CD14-positive monocyte (primary cell): ENCODE data around the gene OSBPL1A. TPM values are rescaled to one million over a fixed set of nuclear protein-coding genes. Genes with fewer than 3 reads are reported as not detected.

ENCODE experiments used
- DNase-seq, 3 donors: peaks; one replicate each; pipeline ENCODE4 v3.0.0-alpha.2; 2011 to 2022
- H2AFZ ChIP-seq: 2 replicates; pipeline ENCODE4 v1.6.0; 2012; ENCODE audit warnings: mild to moderate bottlenecking, low read depth, low read length, inconsistent platforms; ENCODE audit not compliant: insufficient read depth, poor library complexity, severe bottlenecking
- H3K27ac ChIP-seq, 2 donors: 1 replicate in 1 of 2; 2 replicates in 1 of 2; pipeline ENCODE4 v1.5.1; 2012 to 2013; ENCODE audit warnings: low read length in 2 of 2, control low read depth in 1 of 2, inconsistent platforms in 1 of 2, low read depth in 1 of 2, mild to moderate bottlenecking in 1 of 2
- H3K27me3 ChIP-seq, 2 donors: one replicate each; pipeline versions ENCODE4 v1.6.0 to v1.6.1; 2011 to 2013; ENCODE audit warnings: low read length in 2 of 2; ENCODE audit not compliant: control insufficient read depth in 2 of 2, insufficient read depth in 2 of 2
- H3K36me3 ChIP-seq, 2 donors: replicated peaks in 1 of 2; 1 replicate in 1 of 2; 2 replicates in 1 of 2; pipeline versions ENCODE4 v1.5.1 to v1.6.1; 2012 to 2013; ENCODE audit warnings: low read length in 2 of 2, control low read depth in 1 of 2, inconsistent platforms in 1 of 2, mild to moderate bottlenecking in 1 of 2; ENCODE audit not compliant: insufficient read depth in 2 of 2, control insufficient read depth in 1 of 2
- H3K4me1 ChIP-seq, 2 donors: 1 replicate in 1 of 2; 2 replicates in 1 of 2; pipeline versions ENCODE4 v1.5.1 to v1.6.1; 2012 to 2013; ENCODE audit warnings: low read length in 2 of 2, control low read depth in 1 of 2, inconsistent platforms in 1 of 2, mild to moderate bottlenecking in 1 of 2, moderate library complexity in 1 of 2; ENCODE audit not compliant: insufficient read depth in 2 of 2, control insufficient read depth in 1 of 2
- H3K4me2 ChIP-seq: replicated peaks from 2 replicates; pipeline ENCODE3; 2012; ENCODE audit warnings: low read length, moderate library complexity, mild to moderate bottlenecking; ENCODE audit not compliant: poor library complexity, severe bottlenecking; ENCODE audit errors: extremely low read depth
- H3K4me3 ChIP-seq, 3 experiments: fragments of 200-600 bp in 1 of 3; sonication (generic) in 1 of 3; replicated peaks in 1 of 3; 1 replicate in 2 of 3; 2 replicates in 1 of 3; pipeline ENCODE4 v1.5.1; 2011 to 2013; ENCODE audit warnings: low read length in 3 of 3, mild to moderate bottlenecking in 3 of 3, control low read depth in 2 of 3, low read depth in 2 of 3, inconsistent platforms in 1 of 3, moderate library complexity in 1 of 3
- H3K79me2 ChIP-seq: 2 replicates; pipeline ENCODE4 v1.6.0; 2012; ENCODE audit warnings: mild to moderate bottlenecking, control low read depth, inconsistent platforms, low read length, moderate library complexity; ENCODE audit not compliant: insufficient read depth
- H3K9ac ChIP-seq: 2 replicates; pipeline ENCODE4 v1.6.0; 2017; ENCODE audit warnings: low read length, mild to moderate bottlenecking; ENCODE audit not compliant: insufficient read depth, poor library complexity, severe bottlenecking
- H3K9me3 ChIP-seq, 2 donors: replicated peaks in 1 of 2; 1 replicate in 1 of 2; 2 replicates in 1 of 2; pipeline versions ENCODE4 v1.5.1 to v1.6.1; 2012 to 2013; ENCODE audit warnings: low read length in 2 of 2, control low read depth in 1 of 2; ENCODE audit not compliant: control insufficient read depth in 1 of 2, insufficient read depth in 1 of 2
- H4K20me1 ChIP-seq: 2 replicates; pipeline ENCODE4 v1.6.0; 2012; ENCODE audit warnings: mild to moderate bottlenecking, low read length, control low read depth, moderate library complexity; ENCODE audit not compliant: insufficient read depth
- H3K27ac Mint-ChIP-seq, 7 donors: one replicate each; pipeline ENCODE4 v1.8.0; 2020; ENCODE audit warnings: mild to moderate bottlenecking in 7 of 7, mixed read lengths in 7 of 7, moderate library complexity in 6 of 7, inconsistent platforms in 2 of 7
- H3K27me3 Mint-ChIP-seq, 3 donors: one replicate each; pipeline ENCODE4 v1.8.0; 2021 to 2022; ENCODE audit warnings: low read depth in 3 of 3, mild to moderate bottlenecking in 3 of 3, mixed read lengths in 3 of 3, moderate library complexity in 3 of 3, inconsistent platforms in 1 of 3
- H3K36me3 Mint-ChIP-seq, 2 donors: one replicate each; pipeline ENCODE4 v1.8.0; 2020; ENCODE audit warnings: mixed read lengths in 2 of 2, inconsistent platforms in 1 of 2, mild to moderate bottlenecking in 1 of 2
- H3K4me1 Mint-ChIP-seq: one replicate; pipeline ENCODE4 v1.8.0; 2020; ENCODE audit warnings: mild to moderate bottlenecking, mixed read lengths
- H3K4me3 Mint-ChIP-seq, 2 donors: one replicate each; pipeline ENCODE4 v1.8.0; 2020; ENCODE audit warnings: mild to moderate bottlenecking in 2 of 2, mixed read lengths in 2 of 2, moderate library complexity in 1 of 2
- H3K9me3 Mint-ChIP-seq, 7 donors: one replicate each; pipeline ENCODE4 v1.8.0; 2020 to 2022; ENCODE audit warnings: mixed read lengths in 7 of 7, mild to moderate bottlenecking in 6 of 7, moderate library complexity in 6 of 7, inconsistent platforms in 2 of 7
- WGBS: methylation state at CpG from one replicate; pipeline ENCODE4 v1.1.5; 2013; ENCODE audit warnings: missing lambda C conversion rate; ENCODE audit not compliant: insufficient coverage; 5-methylcytosine and 5-hydroxymethylcytosine counted together
- intact Hi-C, 2 donors: fragments of 100-400 bp; cut with micrococcal nuclease; formaldehyde crosslinking; loops; one replicate each; pipeline versions ENCODE4 v1.15.0 to v1.15.1; 2023
- polyA plus RNA-seq, 3 donors: library from polyadenylated mRNA; depleted of rRNA in 1 of 3; unstranded in 2 of 3; stranded (reverse) in 1 of 3; fragments of 300-500 nt in 2 of 3; fragments of >200 nt in 1 of 3; fragmentation: Illumina TruSeq in 2 of 3; gene quantifications; 1 replicate in 2 of 3; 2 replicates in 1 of 3; pipeline ENCODE4 v1.2.3, GENCODE V29; 2012 to 2021
- TF ChIP-seq, protein P1 (sequence below): fragments of 200-600 bp; IDR thresholded peaks from one replicate; pipeline ENCODE4 v1.8.0; 2022; ENCODE audit warnings: antibody characterized with exemption, mild to moderate bottlenecking

The OSBPL1A gene
- polyA plus RNA-seq, 3 donors, result 6.3 to 9.1 (median 7.1) TPM

DNA sequence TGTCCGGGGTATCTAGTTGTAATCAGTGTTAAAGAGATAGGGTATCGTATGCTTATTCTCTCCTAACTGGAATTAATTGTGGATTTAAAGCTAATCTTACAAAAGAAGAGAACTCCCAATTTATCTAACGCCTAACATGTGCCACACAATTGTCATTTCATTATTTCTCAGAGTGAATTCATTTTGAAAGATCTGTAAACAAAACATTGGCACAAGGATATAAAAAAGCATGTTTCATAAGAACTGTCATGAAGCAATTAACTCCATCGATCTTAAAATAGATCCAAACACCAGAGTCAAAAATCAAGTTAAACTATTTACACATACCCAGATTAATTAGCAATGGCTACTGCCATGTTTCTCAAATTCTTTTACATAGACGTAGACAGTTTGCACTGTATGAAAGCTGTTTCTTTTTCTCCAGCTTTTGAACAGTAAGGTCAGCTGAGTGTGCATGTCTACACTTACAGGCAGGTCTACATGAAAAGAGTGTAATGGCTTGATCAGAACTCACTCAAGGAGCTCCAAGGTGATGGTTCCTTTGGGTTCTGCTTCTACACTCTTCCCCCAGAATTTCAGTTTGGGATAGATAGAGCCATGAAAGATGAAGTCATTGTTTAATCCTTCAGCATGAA is 220.0 kb downstream of the OSBPL1A start:
- peaks cover 4 to 22% of the 10 kb centered on the region in 2 donors for H3K36me3 ChIP-seq
- Mint-ChIP-seq H3K4me1 (peaks cover 6% of the 10 kb centered on the region), H3K27ac (no peak overlapping the region), H3K27me3 (no peaks in the 10 kb centered on the region), H3K9me3 (no peaks in the 10 kb centered on the region), H3K36me3 (peaks cover 32 to 35% of the 10 kb centered on the region in 2 donors), H3K4me3 (no peak overlapping the region)
- H3K27me3 ChIP-seq, result no peaks in the 10 kb centered on the region
- H4K20me1 ChIP-seq, result no peaks in the 10 kb centered on the region
- no peak overlapping the region for H2AFZ ChIP-seq
- H3K79me2 ChIP-seq, result no peaks in the 10 kb centered on the region
- no peak for DNase-seq
- H3K4me1 ChIP-seq, result no peaks in the 10 kb centered on the region
- TF ChIP-seq, protein P1, sequence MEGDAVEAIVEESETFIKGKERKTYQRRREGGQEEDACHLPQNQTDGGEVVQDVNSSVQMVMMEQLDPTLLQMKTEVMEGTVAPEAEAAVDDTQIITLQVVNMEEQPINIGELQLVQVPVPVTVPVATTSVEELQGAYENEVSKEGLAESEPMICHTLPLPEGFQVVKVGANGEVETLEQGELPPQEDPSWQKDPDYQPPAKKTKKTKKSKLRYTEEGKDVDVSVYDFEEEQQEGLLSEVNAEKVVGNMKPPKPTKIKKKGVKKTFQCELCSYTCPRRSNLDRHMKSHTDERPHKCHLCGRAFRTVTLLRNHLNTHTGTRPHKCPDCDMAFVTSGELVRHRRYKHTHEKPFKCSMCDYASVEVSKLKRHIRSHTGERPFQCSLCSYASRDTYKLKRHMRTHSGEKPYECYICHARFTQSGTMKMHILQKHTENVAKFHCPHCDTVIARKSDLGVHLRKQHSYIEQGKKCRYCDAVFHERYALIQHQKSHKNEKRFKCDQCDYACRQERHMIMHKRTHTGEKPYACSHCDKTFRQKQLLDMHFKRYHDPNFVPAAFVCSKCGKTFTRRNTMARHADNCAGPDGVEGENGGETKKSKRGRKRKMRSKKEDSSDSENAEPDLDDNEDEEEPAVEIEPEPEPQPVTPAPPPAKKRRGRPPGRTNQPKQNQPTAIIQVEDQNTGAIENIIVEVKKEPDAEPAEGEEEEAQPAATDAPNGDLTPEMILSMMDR, result no peak
- 80% methylated on average over 1 of the region's 5 CpGs for WGBS
- no peak overlapping the region for H3K27ac ChIP-seq
- no peak overlapping the region for H3K9ac ChIP-seq
- no peak overlapping the region for H3K4me2 ChIP-seq
- H3K4me3 ChIP-seq, result no peak overlapping the region
- H3K9me3 ChIP-seq, result no peaks in the 10 kb centered on the region
- intact Hi-C loops, result loop anchor here (5.0 to 10.0 kb wide), 2 partner anchors 307 to 310 kb away; no protein-coding TSS in a partner anchor

DNA sequence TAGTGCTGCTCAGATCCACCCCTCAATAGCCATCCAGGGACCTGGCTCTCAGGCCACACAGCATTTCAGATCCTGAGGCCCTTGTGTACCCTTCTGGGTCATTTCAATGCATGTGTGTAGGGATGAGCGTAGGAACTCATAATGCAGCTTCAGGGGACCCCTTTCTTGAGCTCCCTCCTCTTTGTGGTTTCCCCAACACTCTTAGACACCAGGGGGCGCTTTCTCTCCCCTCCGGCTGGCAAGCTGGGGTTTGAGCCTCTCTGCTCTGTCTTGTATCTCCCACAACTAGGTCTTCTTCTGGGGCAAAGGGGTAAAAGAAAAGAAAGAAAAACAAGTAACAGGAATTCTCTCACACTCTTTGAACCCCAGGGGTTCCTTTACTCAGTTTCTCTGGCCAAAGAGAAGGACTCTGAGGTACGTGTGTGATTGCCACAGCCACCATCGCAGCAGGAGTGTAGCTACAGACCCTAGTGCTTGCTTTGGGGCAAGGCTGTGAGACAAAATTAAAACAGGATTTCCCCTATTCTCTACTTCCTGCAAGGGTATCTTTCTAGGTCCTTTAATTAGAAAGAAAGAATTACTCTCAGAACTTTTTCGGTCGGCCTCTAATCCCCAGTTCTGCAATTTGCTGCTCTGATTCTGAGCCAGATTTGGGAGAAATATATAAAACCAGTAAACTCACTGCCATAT is 220.8 kb downstream of the OSBPL1A start:
- H3K4me3 Mint-ChIP-seq, result no peak overlapping the region

More for the DNA sequence above, 220.8 kb downstream of the OSBPL1A start:
- Mint-ChIP-seq H3K27me3 (no peaks in the 10 kb centered on the region), H3K4me1 (peaks cover 6% of the 10 kb centered on the region), H3K36me3 (peaks cover 32 to 37% of the 10 kb centered on the region in 2 donors), H3K9me3 (no peaks in the 10 kb centered on the region), H3K27ac (peak overlapping the region in 1 of 7 donors; percentile 54)
- Histone ChIP-seq H3K9me3 (no peaks in the 10 kb centered on the region), H2AFZ (peak overlapping the region; percentile 47), H3K9ac (no peak overlapping the region), H3K79me2 (no peaks in the 10 kb centered on the region), H4K20me1 (no peaks in the 10 kb centered on the region), H3K27me3 (no peaks in the 10 kb centered on the region), H3K4me3 (no peak overlapping the region), H3K36me3 (peaks cover 4 to 22% of the 10 kb centered on the region in 2 donors), H3K27ac (no peak overlapping the region), H3K4me2 (no peak overlapping the region), H3K4me1 (no peaks in the 10 kb centered on the region)
- TF ChIP-seq, protein P1, result peak; percentile 82
- DNase-seq, result peak; percentile 12 to 33 (median 23)
- WGBS, result no CpG with 5 or more reads among the region's 7 CpGs
- intact Hi-C loops, result loop anchor here (5.0 to 10.0 kb wide), 2 partner anchors 308 to 310 kb away; no protein-coding TSS in a partner anchor
